Heart right ventricle (tissue), 16 donors: ENCODE results near the gene CASP6. TPM values are rescaled to one million over a fixed set of nuclear protein-coding genes. Genes with fewer than 3 reads are reported as not detected.

Experiments used
- ATAC-seq, 8 donors: fragments of 200-7000 bp; cut with Tn5 transposase; one replicate each; pipeline ENCODE4 v1.9.1; 2020; ENCODE audit warnings: mild to moderate bottlenecking in 8 of 8, moderate library complexity in 8 of 8, moderate number of reproducible peaks in 1 of 8
- DNase-seq, 2 donors: peaks; one replicate each; pipeline ENCODE4 v3.0.0-alpha.2; 2020
- H3K27ac ChIP-seq, 10 donors: fragments of 200-600 bp; sonication (generic) in 2 of 10; one replicate each; pipeline versions ENCODE4 v1.5.0 to v1.8.0; 2020 to 2022; ENCODE audit warnings: mild to moderate bottlenecking in 3 of 10
- H3K27me3 ChIP-seq, 7 donors: fragments of 200-600 bp; one replicate each; pipeline ENCODE4 v1.8.0; 2021 to 2022; ENCODE audit warnings: mild to moderate bottlenecking in 2 of 7
- H3K36me3 ChIP-seq, 9 donors: fragments of 200-600 bp; sonication (generic) in 1 of 9; one replicate each; pipeline versions ENCODE4 v1.5.0 to v1.8.0; 2020 to 2022; ENCODE audit warnings: mild to moderate bottlenecking in 2 of 9
- H3K4me1 ChIP-seq, 9 donors: fragments of 200-600 bp; sonication (generic) in 1 of 9; one replicate each; pipeline versions ENCODE4 v1.5.0 to v1.8.0; 2020 to 2022; ENCODE audit warnings: mild to moderate bottlenecking in 4 of 9
- H3K4me3 ChIP-seq, 10 donors: fragments of 200-600 bp; sonication (generic) in 2 of 10; one replicate each; pipeline versions ENCODE4 v1.5.0 to v1.8.0; 2020 to 2022; ENCODE audit warnings: mild to moderate bottlenecking in 7 of 10, moderate library complexity in 2 of 10
- H3K9me3 ChIP-seq, 11 donors: fragments of 200-600 bp in 10 of 11; sonication (generic) in 2 of 11; one replicate each; pipeline versions ENCODE4 v1.5.0 to v1.8.0; 2013 to 2022; ENCODE audit warnings: mild to moderate bottlenecking in 2 of 11, control low read depth in 1 of 11, moderate library complexity in 1 of 11
- WGBS, 2 donors: extraction: QIAGEN DNeasy Blood & Tissue Kit; methylation state at CpG; one replicate each; pipeline ENCODE4 v1.1.7; 2013; ENCODE audit warnings: inconsistent platforms in 1 of 2; 5-methylcytosine and 5-hydroxymethylcytosine counted together
- intact Hi-C, 10 donors: fragments of 100-400 bp; cut with DNase I; formaldehyde crosslinking; loops; one replicate each; pipeline versions ENCODE4 v1.11.1 to v1.14.2; 2022
- polyA plus RNA-seq, 2 donors: library from polyadenylated mRNA; stranded (reverse); fragments of 200-250 nt; gene quantifications; one replicate each; pipeline ENCODE4 v1.2.3, GENCODE V29; 2013
- total RNA-seq, 10 donors: library from RNA; stranded (reverse); fragmentation: NEBNext Ultra II Directional in 3 of 10; extraction: Animal tissue kit (Norgen Biotek cat#: 25700) in 3 of 10; gene quantifications; one replicate each; pipeline versions ENCODE4 v1.2.1 to v1.2.4, GENCODE V29; 2021 to 2023
- TF ChIP-seq, protein P1 (sequence below), 9 donors: fragments of 200-600 bp; sonication (generic) in 2 of 9; IDR thresholded peaks; one replicate each; pipeline versions ENCODE4 v1.5.0 to v1.8.0; 2021 to 2022; ENCODE audit warnings: antibody characterized with exemption in 9 of 9, mild to moderate bottlenecking in 5 of 9, moderate library complexity in 1 of 9
- donor health status: Arrhythmogenic right ventricular cardiomyopathy.
- donor health status: ischemic (EF 13 %, LVEDD 7.1; RV severe dilation, severe dysfunction).
- donor health status: healthy with polysubstance abuse.
- donor health status: DM: no; HTN: yes; CAD: no.
- donor health status: DM: no; HTN: no; CAD: no.
- donor health status: ischemic (EF 25% LVEDD 6.9; RV normal size, moderate dysfunction).
- donor health status: ischemic (EF 25% LVEDD 5.7; RV mildly dilated, moderate dysfunction).
- donor health status: healthy.
- donor health status: DM: yes; HTN: yes; CAD: no.
- donor health status: Ischemic cardiomyopathy.
- donor health status: ischemic (EF 35%, LVEDD 5.7; RV mildly dilated, moderate dysfunction).
- donor health status: nonischemic (EF 11% LVEDD 7.7; RV severe dilation, severe dysfunction).
- donor health status: DM: yes; HTN: yes; CAD: no.
- donor health status: PGD.
- donor health status: ischemic (EF 29% LVEDD 5.4; RV normal size, mild dysfunction).
- donor health status: nonischemic (EF 23%, LVEDD 6.1; RV moderate dilation, normal function).

Gene CASP6
- total and polyA plus RNA-seq, 12 donors = 3.0 to 10.2 (median 6.2) TPM

DNA sequence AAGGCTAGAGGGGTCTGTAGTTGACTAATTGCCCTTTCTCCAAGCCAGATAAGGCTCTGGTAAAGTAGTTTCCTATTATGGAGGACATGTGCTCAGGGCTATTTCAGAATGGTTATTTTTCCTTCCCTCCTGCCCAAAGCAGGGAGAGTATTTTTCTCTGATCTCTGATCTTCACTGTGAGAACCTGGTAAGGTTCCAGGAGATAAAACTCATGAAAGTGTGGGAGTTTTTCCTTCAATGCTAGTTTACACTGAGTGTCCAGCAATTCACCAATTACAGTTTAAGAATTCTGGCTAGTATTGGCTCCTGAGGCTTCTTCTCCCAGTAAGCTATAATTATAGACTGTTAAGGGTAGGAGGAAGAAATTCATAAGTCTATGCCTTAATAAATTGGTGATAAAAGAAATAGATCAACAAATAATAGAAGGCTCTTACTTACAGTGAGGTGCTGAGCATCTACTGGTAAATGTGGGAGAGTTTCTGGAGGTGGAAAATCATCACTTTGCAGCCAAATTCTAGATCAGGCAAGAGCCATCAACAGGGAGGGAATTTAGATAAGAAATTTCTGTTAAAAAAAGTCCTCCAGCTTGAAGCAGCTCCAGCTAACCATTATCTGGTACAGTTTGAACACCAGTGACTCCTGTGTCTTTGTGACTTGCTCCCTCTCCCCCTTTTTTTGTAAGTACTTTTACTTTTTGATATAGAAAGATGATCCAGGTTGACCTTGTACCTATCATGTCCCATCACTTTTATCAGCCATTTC is 30.9 kb downstream of the CASP6 start:
- ATAC-seq (no peak), DNase-seq (no peak)
- Histone ChIP-seq H3K9me3 (peaks cover 0 to 13% (median 0%) of the 10 kb centered on the region in 11 donors), H3K27me3 (no peaks in the 10 kb centered on the region), H3K4me1 (no peaks in the 10 kb centered on the region), H3K27ac (no peak overlapping the region), H3K4me3 (no peak overlapping the region), H3K36me3 (peaks cover 0 to 5% (median 0%) of the 10 kb centered on the region in 9 donors)
- intact Hi-C loops = no loop called here
- TF ChIP-seq, protein P1, sequence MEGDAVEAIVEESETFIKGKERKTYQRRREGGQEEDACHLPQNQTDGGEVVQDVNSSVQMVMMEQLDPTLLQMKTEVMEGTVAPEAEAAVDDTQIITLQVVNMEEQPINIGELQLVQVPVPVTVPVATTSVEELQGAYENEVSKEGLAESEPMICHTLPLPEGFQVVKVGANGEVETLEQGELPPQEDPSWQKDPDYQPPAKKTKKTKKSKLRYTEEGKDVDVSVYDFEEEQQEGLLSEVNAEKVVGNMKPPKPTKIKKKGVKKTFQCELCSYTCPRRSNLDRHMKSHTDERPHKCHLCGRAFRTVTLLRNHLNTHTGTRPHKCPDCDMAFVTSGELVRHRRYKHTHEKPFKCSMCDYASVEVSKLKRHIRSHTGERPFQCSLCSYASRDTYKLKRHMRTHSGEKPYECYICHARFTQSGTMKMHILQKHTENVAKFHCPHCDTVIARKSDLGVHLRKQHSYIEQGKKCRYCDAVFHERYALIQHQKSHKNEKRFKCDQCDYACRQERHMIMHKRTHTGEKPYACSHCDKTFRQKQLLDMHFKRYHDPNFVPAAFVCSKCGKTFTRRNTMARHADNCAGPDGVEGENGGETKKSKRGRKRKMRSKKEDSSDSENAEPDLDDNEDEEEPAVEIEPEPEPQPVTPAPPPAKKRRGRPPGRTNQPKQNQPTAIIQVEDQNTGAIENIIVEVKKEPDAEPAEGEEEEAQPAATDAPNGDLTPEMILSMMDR (IDR thresholded peaks at IDR 0.05) = no peak

DNA sequence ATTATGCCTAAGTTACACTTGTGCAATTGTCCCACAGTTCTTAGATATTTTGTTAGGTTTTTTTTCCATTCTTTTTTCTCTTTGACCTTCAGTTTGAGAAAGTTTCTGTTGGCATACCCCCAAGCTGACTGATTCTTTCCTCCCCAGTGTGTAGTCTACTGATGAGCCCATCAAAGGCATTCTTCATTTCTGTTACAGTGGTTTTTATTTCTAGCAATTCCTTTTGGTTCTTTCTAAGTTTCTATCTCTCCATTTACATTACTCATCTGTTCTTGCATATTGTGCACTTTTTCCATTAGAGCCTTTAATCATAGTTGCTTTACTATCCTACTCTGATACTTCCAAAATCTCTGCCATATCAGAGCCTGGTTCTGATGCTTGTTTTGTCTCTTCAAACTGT is 31.9 kb downstream of the CASP6 start:
- peaks cover 0 to under 1% (median 0%) of the 10 kb centered on the region in 9 donors for H3K4me1 ChIP-seq
- H3K4me3 ChIP-seq = no peak overlapping the region
- no peak for ATAC-seq
- H3K27me3 ChIP-seq = no peaks in the 10 kb centered on the region
- intact Hi-C loops = no loop called here
- no peak overlapping the region for H3K27ac ChIP-seq
- H3K36me3 ChIP-seq = peaks cover 0 to 5% (median 0%) of the 10 kb centered on the region in 9 donors
- H3K9me3 ChIP-seq = peaks cover 0 to 13% (median 0%) of the 10 kb centered on the region in 11 donors
- TF ChIP-seq, protein P1 (IDR thresholded peaks at IDR 0.05) = no peak
- no peak for DNase-seq

DNA sequence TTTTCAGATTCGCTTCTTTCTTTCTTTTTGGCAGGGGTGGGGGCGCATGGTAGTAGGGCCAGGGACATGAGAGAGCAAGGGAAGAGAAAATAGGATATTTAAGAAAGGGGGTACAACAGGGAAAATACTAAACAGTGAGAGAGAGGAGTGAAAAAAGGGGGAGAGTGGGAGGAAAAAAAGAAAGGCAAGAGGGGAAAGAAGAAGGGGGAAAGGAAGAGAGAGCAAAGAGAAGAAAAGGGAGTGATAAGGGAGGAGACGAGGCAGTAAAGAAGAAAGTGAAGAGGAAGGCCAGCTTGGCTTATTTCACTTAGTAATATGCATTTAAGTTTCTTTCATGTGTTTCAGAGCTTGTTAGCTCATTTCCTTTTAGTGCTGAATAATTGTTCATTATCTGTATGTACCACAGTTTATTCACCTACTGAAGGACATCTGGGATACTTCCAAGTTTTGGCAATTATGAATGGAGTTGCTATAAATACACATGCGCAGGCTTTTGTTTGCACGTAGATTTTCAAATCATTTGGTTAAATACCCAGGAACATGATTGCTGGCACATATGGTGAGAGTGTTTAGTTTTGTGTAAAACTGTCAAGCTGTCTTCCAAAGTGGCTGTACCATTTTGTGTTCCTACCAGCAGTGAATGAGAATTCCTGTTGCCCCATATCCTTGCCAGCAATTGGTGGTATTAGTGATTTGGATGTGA is 37.3 kb downstream of the CASP6 start:
- ATAC-seq (no peak), DNase-seq (no peak)
- TF ChIP-seq, protein P1 (IDR thresholded peaks at IDR 0.05) = no peak
- peaks cover 0 to 10% (median 0%) of the 10 kb centered on the region in 9 donors for H3K4me1 ChIP-seq
- intact Hi-C loops = loop anchor here in 1 of 10 donors (10.0 kb wide), 1 partner anchor 111 kb away; no protein-coding TSS in a partner anchor
- peaks cover 0 to 4% (median 0%) of the 10 kb centered on the region in 11 donors for H3K9me3 ChIP-seq
- no peak overlapping the region for H3K27ac ChIP-seq
- peaks cover 0 to 12% (median 0%) of the 10 kb centered on the region in 9 donors for H3K36me3 ChIP-seq
- H3K4me3 ChIP-seq = no peak overlapping the region
- WGBS, 2 donors = 63 to 67% methylated on average over 5 of the region's 5 CpGs
- no peaks in the 10 kb centered on the region for H3K27me3 ChIP-seq

DNA sequence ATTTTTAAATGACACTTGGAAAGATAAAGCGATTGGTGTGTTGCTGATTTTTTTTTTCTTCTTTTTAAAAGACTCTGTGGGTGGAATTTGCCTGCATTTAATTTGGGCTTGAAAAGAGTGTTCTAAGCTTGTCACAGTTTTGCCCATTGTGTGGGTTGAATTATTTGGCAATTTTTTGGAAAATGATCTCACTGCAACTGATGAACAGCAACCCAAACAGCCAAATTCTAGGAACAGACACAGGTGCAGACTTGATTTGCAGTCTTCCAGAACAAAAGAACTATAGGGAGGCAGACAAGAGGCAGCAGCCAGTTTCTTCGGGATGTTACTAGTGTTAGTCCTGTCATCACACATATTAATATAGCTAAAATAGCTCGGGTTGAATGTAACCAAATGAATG is 40.5 kb downstream of the CASP6 start:
- Histone ChIP-seq H3K27ac (no peak overlapping the region), H3K4me3 (no peak overlapping the region), H3K27me3 (no peaks in the 10 kb centered on the region), H3K9me3 (no peaks in the 10 kb centered on the region), H3K36me3 (peaks cover 0 to 27% (median 0%) of the 10 kb centered on the region in 9 donors), H3K4me1 (peaks cover 0 to 10% (median 0%) of the 10 kb centered on the region in 9 donors)
- WGBS, 2 donors = 65 to 73% methylated on average over 3 of the region's 3 CpGs
- ATAC-seq (no peak), DNase-seq (no peak)
- intact Hi-C loops = loop anchor here in 1 of 10 donors (10.0 kb wide), 1 partner anchor 108 kb away; no protein-coding TSS in a partner anchor
- TF ChIP-seq, protein P1 (IDR thresholded peaks at IDR 0.05) = no peak
